Muscle of leg (tissue), 11 donors: Measurements from ENCODE around the gene CTTN. TPM values are rescaled to one million over a fixed set of nuclear protein-coding genes. Genes with fewer than 3 reads are reported as not detected.

ENCODE experiments used
- DNase-seq: peaks from one replicate; pipeline ENCODE4 v3.0.0; 2013
- H3K27ac ChIP-seq: one replicate; pipeline ENCODE4 v1.5.1; 2013; ENCODE audit warnings: mild to moderate bottlenecking, low read length, control low read depth
- H3K27me3 ChIP-seq: one replicate; pipeline ENCODE4 v1.6.1; 2013; ENCODE audit warnings: low read length; ENCODE audit not compliant: control insufficient read depth, insufficient read depth
- H3K36me3 ChIP-seq: one replicate; pipeline ENCODE4 v1.6.1; 2013; ENCODE audit warnings: low read length; ENCODE audit not compliant: control insufficient read depth, insufficient read depth
- H3K4me1 ChIP-seq: one replicate; pipeline ENCODE4 v1.6.1; 2013; ENCODE audit warnings: low read length; ENCODE audit not compliant: control insufficient read depth, insufficient read depth
- H3K4me3 ChIP-seq: one replicate; pipeline ENCODE4 v1.5.1; 2013; ENCODE audit warnings: low read length, control low read depth
- H3K9me3 ChIP-seq: replicated peaks from 2 replicates; pipeline ENCODE4 v1.6.1; 2013; ENCODE audit warnings: low read depth, low read length; ENCODE audit not compliant: control insufficient read depth
- WGBS: methylation state at CpG from one replicate; pipeline ENCODE4 v1.1.5; 2013; ENCODE audit warnings: missing lambda C conversion rate; ENCODE audit not compliant: insufficient coverage; 5-methylcytosine and 5-hydroxymethylcytosine counted together
- polyA plus RNA-seq, 8 donors: library from polyadenylated mRNA; unstranded; fragments of 120-200 nt; gene quantifications; one replicate each; pipeline versions ENCODE4 v1.2.1 to v1.2.3, GENCODE V29; 2013; ENCODE audit warnings: inconsistent platforms in 1 of 8, low replicate concordance in 1 of 8; ENCODE audit not compliant: insufficient read length in 8 of 8, insufficient read depth in 1 of 8
- total RNA-seq: library from RNA; stranded (reverse); fragments of 120-200 nt; gene quantifications from one replicate; pipeline ENCODE4 v1.2.4, GENCODE V29; 2013

CTTN gene
- total and polyA plus RNA-seq, 9 donors = 78.1 to 126 (median 109) TPM

GRCh38 chr11:70482529-70482917 is 84.2 kb downstream of the CTTN start:
- Histone ChIP-seq H3K27me3 (peaks cover 2% of the 10 kb centered on the region), H3K36me3 (no peaks in the 10 kb centered on the region), H3K4me1 (peaks cover 39% of the 10 kb centered on the region), H3K4me3 (no peak overlapping the region), H3K27ac (peak overlapping the region; percentile 74), H3K9me3 (no peaks in the 10 kb centered on the region)
- DNase-seq = peak; percentile 73
- whole genome bisulfite sequencing = 44% methylated on average over 11 of the region's 12 CpGs

GRCh38 chr11:70483077-70483861 is 84.9 kb downstream of the CTTN start:
- DNase-seq = peak; percentile 35
- H3K36me3 ChIP-seq = no peaks in the 10 kb centered on the region
- no peaks in the 10 kb centered on the region for H3K9me3 ChIP-seq
- H3K27ac ChIP-seq = peak overlapping the region; percentile 74
- peaks cover 2% of the 10 kb centered on the region for H3K27me3 ChIP-seq
- H3K4me3 ChIP-seq = no peak overlapping the region
- WGBS = no CpG with 5 or more reads among the region's 9 CpGs
- H3K4me1 ChIP-seq = peaks cover 32% of the 10 kb centered on the region

- Histone ChIP-seq H3K27ac (no peak overlapping the region), H3K4me1 (peaks cover 31% of the 10 kb centered on the region), H3K4me3 (no peak overlapping the region), H3K27me3 (peaks cover 2% of the 10 kb centered on the region), H3K36me3 (no peaks in the 10 kb centered on the region), H3K9me3 (no peaks in the 10 kb centered on the region)
- DNase-seq = no peak
- WGBS = no CpG with 5 or more reads among the region's 2 CpGs
Measured at GRCh38 chr11:70483917-70484316, 85.6 kb downstream of the CTTN start.

GRCh38 chr11:70485326-70486025 is 87.1 kb downstream of the CTTN start:
- H3K4me1 ChIP-seq = peaks cover 29% of the 10 kb centered on the region
- peaks cover 2% of the 10 kb centered on the region for H3K27me3 ChIP-seq
- WGBS = 86% methylated on average over 19 of the region's 31 CpGs
- DNase-seq = no peak
- no peaks in the 10 kb centered on the region for H3K36me3 ChIP-seq
- no peaks in the 10 kb centered on the region for H3K9me3 ChIP-seq
- no peak overlapping the region for H3K27ac ChIP-seq
- H3K4me3 ChIP-seq = no peak overlapping the region

GRCh38 chr11:70486026-70486415 is 87.7 kb downstream of the CTTN start:
- H3K27me3 ChIP-seq = peaks cover 2% of the 10 kb centered on the region
- no peaks in the 10 kb centered on the region for H3K36me3 ChIP-seq
- DNase-seq = no peak
- WGBS = 95% methylated on average over 22 of the region's 22 CpGs
- H3K9me3 ChIP-seq = peaks cover 4% of the 10 kb centered on the region
- H3K4me1 ChIP-seq = peaks cover 24% of the 10 kb centered on the region
- H3K4me3 ChIP-seq = no peak overlapping the region
- H3K27ac ChIP-seq = no peak overlapping the region

Other genes with a start within 250 kb of the CTTN start
- 12.1 TPM for gene FADD, start 195.2 kb upstream of the CTTN start, total RNA-seq
- gene FADD, start 195.2 kb upstream of the CTTN start, polyA plus RNA-seq = 10 to 100 TPM; 10.4 to 12.8 (median 12.4) TPM
- 25.0 TPM for gene PPFIA1, start 127.8 kb upstream of the CTTN start, total RNA-seq
- gene PPFIA1, start 127.8 kb upstream of the CTTN start, polyA plus RNA-seq = 10 to 100 TPM; 24.9 to 37.4 (median 29.7) TPM